NCI-H2107 treated with DMSO at 0.1 percent for 48 hours (cell line): Measurements from ENCODE around the gene HOXC12.

ENCODE experiments used
- DNase-seq: peaks from one replicate; lab custom pipeline; 2025; ENCODE audit not compliant: unreplicated experiment; lab: John Stamatoyannopoulos, UW

Gene HOXC12

DNA sequence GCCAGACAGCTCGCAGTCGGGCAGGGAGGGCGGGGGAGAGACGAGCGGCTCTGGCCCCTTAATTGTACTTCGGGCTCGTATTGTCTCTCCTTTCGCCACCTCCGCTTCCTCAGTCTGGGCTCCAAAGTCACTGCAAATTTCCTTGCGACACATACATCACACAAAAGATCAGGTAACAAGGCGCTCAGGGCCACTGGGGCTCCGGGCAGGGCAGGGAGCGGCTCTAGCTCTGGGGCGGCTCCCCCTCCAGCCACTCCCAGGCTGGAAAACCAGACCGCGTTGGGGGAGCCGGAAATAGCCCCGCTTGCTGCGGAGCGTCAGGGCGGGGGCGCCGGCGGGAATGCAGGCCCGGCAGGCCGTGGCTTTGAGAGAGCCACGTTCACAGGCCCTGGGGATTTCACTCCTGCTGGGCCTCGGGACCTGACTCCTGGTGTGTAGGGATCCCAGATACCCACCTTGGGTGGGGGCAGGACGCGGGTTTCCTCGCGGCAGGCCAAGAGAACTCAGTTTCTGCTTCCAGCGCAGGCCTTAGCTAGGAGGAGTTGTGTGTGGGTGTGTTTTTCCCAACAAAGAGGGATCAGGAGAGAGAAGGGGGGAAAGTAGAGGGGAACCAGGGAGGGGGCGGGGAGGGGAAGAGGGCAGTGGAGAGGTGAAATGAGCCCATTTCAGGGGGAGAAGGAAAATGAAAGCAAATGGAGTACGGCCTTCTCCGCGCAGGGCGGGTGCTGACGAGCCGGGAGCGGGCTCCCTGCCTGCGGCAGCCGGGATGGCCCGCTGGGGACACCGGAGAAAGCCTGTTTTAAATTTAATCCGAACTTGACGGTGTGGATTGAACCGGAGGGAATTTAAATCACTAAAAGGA is 40.9 kb downstream of the HOXC12 start:
- DNase-seq, result no peak

DNA sequence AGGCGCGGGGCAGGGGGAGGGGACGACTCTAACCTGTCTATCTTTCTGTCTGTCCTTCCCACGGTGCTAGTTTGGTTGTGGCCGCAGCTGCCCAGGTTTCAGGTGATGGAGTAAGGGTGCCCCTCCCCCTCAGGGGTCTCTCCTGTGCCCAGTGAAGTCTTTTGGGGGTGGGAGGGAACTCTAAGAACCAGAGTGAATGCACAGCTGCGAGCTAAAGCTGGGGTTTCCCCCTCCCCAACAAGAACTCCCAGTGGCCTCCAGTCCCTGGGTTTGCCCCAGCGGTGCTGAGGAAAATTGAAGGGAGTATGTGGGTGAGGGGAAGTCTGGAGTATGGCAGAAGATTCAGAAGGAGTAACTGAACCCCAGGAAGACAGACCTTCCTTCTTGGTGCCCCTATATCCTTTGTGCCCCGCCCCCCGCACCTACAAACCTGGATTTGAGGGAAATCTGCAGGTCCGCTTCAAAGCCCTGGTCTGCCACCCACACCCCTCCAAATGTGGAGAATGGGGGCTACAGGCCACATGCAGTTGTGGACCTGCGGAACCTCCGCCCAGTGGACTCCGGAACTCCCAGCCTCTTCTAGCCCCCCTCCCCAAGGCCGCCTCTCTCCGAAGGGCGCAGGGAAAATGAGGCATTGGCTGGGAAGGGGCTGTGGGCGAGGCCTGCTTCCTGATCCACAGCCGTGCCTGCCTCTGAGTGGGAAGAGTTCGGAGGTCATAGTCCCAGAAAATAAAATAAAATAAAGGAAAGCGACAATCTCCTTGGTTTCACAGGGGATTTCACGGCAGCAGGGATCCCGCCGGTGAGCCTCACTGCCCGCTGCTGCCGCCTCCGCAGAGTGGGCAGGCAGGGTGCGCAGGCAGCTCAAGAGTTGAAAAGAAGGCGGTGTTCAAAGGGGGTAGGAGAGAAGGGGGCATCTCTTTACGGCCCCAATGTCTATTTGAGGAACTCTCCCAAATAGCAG is 41.8 kb downstream of the HOXC12 start:
- no peak for DNase-seq

DNA sequence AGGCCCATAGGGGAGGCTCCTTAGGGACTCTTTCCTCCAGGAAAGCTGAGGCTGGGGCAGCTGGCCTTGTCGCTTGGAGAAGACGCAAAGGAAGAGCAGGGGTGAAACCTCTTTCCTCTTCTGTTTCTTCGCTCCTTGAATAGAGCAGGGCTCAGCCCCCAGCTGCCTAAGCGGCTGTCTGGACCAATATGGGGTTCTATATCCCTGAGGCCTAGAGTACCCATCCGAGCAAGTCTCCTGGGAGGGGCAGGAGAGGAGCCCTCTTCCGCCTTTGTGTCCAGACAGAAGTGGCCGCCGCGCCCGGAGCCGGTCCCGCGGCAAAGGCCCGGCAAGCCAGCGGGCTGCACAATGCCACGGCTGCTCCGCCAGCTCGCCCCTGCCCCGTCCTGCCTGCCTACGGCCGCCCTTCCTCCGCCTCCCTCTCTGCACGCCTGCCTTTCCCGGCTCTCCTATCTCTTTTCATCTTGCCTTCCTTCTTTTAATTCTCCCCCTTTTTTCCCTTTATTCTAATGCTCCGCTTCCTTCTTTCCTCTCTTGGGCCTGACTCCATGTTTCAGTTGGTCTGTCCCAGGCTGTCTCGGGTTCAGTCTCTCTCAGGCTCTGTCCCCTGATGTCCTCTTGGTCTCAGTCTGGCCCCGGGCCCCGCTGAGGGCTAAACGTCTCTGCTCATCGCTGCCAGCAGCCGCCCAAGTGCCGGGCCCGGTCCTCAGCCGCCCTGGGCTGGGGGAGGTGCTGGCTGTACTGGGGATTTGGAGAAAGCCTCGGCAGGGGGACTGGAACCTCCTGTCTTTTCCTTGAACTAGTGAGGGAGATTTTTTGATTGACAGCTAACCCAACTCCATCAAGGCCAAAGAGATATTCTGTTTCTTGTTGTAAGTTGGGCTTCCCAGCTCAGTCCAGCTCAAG is 42.8 kb downstream of the HOXC12 start:
- no peak for DNase-seq

DNA sequence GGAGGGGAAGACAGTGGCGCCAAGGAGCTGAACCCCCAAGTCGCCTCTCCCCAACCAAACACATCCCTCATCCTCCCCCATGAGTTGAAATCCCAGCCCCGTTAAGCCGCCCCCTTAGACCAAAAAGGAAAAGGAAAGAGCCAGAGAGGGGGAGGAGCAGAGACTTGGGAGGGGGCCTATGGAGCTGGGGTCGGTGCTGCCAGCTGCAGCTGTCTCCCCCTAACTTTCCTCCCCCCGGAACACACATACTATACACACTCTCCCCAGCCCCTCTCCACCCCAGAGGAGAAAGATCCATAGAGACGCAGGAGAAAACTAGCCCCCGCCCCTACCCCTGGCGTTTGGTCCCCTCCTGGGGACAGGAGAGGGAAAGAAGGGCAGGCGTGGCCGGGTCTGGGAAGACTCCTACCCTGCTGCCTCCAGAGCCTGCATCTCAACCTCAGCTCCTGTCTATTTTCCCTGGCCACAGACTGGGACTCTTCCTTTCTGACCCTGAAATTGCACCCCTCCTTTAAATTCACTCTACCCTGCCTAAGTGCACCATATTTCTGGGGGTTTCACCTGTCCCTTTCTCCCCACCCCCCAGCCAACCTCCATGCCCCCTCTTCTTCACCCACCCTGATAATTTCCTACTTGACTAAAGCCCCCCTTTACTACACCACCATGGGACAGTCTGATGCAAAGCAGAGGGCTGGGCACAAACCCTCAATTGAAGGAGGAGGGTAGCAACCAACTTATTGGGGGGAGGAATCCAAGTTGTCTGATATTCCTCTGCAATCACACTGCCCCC is 43.6 kb downstream of the HOXC12 start:
- DNase-seq, result no peak

DNA sequence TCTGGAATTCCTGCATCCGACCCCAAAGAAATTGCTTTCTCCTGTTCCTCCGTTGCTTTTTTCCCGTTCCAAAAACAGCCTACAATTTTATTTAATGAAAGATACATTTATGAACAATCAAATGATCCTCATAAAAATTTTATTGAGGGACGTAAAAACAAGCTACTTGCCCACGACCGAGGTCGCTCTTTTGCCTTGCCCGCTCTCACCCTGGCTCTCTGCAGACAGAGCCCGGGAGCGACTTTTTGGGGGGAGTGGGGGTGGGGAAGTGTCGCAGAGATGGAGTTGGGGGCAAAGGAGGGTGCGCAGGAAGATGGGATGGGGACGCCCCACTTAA is 44.2 kb downstream of the HOXC12 start:
- DNase-seq, result no peak

DNA sequence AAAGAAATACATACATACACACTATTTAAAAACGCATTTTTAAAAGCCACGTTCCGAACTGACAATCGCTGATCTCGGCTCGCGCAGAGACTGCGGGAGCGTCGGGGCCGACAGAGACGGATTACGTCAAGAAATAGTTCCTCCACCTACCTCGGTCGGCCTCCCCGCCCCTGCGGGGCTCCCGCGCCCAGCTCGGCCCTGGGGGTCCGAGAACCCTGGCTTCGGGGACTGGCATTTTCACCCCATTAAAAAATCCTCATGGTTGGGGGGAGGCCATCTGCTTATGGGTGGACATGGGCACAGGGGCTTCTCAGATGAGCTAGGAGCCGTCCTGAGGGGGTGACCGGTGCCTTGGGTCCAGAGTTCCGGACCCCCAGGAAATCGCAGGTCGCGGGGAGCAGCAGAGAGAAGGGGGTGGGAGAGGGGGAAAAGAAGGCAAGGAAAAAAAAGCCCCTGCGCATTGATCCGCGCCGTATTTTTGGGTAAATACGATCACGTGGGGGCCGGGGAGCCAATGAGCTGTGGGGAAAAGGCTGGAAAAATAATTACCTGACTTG is 44.9 kb downstream of the HOXC12 start:
- DNase-seq, result no peak

DNA sequence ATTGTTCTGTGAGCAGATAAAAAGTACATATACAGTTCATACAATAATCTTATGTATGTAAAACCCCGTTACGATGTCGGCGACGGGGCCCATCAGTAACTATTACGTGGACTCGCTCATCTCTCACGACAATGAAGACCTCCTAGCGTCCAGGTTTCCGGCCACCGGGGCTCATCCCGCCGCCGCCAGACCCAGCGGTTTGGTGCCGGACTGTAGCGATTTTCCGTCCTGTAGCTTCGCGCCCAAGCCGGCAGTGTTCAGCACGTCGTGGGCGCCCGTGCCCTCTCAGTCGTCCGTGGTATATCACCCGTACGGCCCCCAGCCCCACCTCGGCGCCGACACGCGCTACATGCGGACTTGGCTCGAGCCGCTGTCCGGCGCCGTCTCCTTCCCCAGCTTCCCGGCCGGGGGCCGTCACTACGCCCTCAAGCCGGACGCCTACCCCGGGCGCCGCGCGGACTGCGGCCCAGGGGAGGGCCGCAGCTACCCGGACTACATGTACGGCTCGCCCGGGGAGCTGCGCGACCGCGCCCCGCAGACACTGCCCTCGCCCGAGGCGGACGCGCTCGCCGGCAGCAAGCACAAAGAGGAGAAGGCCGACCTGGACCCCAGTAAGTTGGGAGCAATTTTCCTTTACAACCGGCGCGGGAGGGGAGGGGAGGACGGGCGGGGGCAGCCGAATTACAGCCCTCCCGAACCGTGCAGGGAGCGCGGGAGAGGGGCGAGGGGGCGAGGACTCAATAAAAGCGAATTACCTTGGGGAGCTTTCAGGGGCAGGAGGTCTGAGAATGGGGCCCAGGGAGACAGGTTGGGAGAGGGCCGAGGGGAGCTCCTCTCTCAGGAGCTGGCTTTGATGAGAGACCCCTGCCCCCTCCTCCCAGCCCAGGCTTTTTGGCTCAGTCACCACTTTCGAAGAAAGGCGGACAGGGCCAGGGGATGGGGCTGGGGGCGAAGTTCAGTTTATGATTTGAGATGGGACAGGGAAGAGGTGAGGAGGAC is 45.7 kb downstream of the HOXC12 start, which contains the start of gene HOXC9:
Gene HOXC9, plus strand, starts transcription at position 46 of the 999 bp plus-strand sequence. Its CDS starts 28 bp downstream, at position 74.
- no peak for DNase-seq

DNA sequence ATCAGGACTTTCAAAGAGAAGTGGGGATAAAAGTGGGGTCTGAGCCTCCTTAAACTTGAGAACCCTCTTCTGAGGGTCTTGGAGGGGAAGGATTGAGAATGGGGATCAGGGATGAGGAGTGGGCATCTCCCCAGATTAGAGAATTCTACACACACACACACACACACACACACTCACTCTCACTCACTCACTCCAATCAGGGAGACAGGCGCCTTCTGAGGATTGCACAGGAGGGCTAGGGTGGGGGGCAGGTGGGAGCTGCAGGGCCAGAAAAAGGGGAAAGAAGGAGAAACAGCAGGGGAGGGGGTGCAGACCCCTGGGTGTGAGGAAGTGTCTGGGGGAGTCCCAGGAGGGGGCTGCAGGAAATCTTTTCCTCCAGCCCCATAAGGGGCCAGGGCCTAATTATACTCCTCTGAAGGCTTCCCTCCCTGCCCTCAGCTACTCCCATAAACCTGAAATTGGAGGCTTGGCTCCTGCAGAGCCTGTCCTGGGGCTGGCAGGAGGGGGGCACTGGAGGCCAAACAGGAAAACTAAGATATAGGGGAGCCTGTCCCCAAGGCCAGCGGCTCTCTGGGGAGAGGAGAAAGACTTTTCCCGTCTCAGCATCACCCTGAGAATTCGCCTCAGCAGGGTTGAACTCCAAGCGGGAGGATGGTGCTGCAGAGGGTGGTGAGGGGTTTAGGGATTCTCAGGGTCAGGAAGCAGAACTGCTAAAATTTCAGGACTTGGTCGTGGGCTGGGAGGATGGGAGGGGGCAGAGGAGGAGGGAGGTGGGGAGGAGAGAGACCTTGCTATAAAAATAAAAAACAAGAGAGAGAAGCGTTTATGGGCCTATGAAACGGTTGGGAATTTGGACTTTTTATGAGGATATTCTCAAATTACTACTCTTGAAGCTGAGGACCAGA is 46.8 kb downstream of the HOXC12 start:
- no peak for DNase-seq

DNA sequence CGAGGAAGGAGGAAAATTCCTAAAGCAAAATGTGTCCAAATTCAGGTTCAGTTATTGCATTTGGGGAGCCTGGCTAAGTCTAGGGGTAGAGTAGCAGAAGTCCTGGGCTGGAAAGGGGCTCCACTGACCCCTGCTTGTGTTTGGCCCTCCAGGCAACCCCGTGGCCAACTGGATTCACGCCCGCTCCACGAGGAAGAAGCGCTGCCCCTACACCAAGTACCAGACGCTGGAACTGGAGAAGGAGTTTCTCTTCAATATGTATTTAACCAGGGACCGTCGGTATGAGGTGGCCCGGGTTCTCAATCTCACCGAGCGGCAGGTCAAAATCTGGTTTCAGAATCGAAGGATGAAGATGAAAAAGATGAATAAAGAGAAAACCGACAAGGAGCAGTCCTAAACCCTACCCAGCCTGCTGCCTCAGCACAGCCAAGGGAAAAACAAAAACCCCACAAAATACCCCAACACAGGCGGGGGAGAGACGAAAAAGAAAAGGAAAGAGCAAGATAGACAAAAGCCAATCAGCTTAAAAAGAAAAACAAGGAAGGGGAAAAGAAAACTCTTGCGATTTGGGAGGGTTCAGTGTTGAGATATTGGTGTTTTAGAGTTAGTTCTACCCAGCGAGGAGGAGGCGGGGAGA is 47.7 kb downstream of the HOXC12 start:
- DNase-seq, result no peak

DNA sequence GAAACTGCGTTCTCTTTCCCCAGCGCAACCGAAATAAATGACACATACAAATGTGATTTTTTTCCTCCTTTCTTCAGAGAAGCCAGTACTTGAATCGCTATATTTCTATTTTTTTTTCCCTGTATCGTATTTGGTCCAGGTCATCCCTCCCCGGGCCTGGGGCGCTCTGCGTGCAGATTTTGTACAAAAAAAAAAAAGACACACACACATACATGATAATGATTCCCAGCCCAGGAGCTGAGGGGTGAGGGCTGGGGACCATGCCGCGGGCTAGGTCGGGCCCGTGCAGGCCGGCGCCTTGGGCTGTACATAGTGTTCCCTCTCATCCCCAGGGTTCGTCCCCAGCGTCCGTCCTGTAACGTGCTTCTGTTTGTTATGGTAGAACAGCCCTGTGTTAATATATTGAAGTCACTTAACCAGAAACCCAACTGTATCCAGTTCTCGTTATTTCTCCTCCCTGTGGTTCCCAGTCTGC is 48.2 kb downstream of the HOXC12 start:
- no peak for DNase-seq

DNA sequence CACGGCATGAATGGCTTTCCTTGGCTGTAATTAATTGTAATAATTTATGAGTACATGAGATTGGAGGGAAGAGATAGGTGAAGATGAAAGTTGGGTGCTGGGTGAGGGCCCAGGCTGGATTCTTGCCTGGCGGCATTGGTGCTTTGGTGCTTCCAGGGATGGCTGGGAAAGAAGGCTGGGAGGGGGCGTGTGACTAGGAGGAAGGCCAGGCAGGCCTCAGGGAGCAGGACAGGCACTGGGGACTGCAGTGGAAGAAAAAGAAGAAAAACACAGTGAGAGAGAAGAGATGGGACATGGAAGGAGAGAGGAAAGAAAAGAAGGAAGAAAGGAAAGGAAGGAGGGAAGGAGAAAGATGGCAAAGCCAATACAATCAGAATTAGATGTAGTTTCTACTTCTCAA is 48.9 kb downstream of the HOXC12 start:
- no peak for DNase-seq

DNA sequence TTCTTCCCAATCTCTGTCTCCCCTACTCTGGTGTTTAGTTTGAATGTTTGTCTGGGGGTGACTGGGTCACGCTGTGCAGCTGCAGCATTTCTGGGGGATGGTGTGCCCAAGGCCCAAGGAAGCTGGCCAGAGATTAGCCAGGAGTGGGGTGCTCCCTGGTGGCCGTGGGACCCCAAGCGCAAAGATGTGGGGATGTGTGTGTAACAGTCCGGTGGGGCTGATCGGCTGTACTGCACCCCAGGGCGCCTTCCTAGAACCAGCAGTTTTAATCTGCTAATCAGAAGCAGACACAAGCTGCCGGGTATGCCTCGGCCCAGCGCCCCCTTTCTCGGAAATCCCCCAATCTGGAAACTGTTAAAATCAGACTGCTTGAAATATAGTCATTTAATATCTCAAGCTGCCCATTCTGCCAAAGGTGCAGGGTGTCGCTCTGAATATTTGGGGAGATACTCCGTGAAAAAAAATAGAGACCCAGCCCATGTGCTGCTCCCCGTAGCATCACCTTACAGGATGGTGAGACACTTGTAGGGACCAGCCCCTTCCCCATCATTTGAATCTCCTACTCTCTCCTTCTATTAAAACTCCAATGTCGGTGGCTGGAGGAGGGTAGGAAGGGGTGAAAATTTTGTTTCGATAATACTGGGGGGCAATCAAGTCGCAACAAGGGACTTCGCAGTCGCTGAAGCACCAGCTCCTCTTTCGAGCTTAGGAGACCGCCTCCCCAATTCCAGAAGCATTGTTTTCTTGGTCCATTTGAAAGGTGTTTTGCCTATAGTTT is 49.5 kb downstream of the HOXC12 start:
- no peak for DNase-seq

DNA sequence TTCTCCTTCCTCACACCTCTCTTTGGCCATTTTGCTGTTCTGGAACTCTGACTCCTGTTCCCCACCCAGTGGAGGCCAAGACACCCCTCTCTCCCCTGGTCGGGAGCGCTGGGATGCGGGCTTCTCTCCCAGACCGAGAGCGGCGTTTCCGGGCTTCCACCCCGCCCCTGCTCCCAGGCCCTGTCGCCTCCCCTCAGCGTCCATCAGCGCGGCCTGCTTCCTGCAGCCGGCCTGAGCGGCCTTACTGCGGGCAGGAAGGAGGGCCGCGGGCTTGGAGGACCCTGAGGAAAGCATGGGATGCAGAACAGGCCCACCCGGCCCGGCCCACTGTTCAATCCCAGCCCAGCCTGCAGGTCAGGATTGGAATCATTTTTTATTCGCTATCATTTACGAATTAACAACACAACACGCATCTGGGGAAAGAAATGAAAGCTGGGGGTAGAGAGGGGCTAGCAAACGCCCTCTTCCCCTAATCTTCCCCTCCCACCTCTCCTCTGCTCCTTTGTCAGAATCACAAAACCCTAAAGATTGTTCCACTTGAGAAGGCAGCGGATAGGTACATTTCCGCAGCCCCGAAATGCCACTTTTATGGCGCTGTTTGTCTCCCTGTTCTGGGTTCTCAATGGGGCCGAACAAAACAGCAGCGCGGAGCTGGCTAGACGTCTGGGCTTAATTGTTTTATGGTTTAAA is 50.3 kb downstream of the HOXC12 start:
- DNase-seq, result no peak

DNA sequence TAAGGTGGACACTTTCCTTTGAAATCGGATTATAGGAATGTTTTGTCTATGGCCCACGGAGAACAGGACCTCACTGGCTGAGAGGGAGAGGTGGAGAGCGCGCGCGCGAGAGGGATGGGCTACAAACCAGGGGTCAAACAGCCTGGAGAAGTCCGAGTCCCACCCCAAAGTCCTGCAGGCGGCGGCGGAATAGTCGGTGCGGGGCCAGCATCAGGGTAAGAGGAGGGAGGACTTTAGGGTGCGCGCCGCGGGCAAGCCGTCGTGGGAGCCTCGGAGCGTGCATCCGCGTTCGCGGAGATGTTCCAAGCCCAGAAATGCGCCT is 50.8 kb downstream of the HOXC12 start:
- no peak for DNase-seq

DNA sequence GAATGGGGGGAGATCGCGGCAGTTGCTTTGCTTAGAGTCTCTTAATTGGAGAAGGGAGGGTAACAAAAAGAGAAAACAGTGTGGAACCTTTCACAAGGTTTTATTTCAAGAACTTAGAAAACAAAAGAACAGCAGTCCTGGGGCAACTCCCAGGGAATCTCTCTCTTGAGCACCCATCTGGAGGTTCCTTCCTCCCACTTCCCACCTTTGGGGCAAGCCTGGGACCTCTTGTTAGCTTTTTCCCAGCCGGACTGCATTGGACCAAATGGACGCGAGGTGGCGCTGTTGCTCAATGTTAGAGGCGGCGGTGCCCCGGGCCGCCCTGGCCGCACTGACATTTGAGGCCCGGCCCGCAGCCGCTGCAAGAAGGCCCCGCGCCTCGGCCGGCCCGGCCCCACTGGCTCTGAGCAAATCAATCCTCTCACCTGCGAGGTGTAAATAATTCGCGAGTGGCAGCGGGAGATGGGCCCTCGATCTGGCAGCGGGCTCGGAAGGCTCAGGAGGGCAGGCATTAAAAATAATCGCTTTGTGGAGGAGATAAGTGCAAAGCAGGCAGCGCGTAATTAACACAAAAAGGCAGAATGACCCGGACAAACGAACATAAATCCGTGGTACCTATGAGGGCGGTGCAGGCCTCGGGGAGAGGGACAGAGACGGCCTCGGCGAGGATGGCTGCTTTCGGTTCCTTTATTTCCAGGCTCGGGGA is 51.3 kb downstream of the HOXC12 start:
- peak; percentile 26 for DNase-seq
